BJ (cell line): ENCODE results near the gene MGRN1. TPM values are rescaled to one million over a fixed set of nuclear protein-coding genes. Genes with fewer than 3 reads are reported as not detected.

ENCODE experiments used
- CTCF ChIA-PET: fragments of 350-600 bp; formaldehyde crosslinking; extraction: SDS; loops from one replicate; lab custom pipeline; 2021; ENCODE audit warnings: antibody characterized with exemption, inconsistent platforms; lab: Yijun Ruan, JAX
- POLR2A ChIA-PET: fragments of 300-600 bp; sonication (Branson Sonifier 250); formaldehyde crosslinking; extraction: SDS; loops from one replicate; lab custom pipeline; 2021; ENCODE audit warnings: antibody characterized with exemption; lab: Charles Lee
- DNase-seq: peaks from one replicate; pipeline ENCODE4 v3.0.0-alpha.2; 2011; ENCODE audit warnings: low read depth
- H3K27me3 ChIP-seq: 2 replicates; pipeline ENCODE4 v1.6.0; 2011; ENCODE audit warnings: low read length; ENCODE audit not compliant: control insufficient read depth, insufficient read depth
- H3K36me3 ChIP-seq: 2 replicates; pipeline ENCODE4 v1.5.1; 2011; ENCODE audit warnings: low read length; ENCODE audit not compliant: control insufficient read depth, insufficient read depth
- H3K4me3 ChIP-seq: 2 replicates; pipeline ENCODE4 v1.5.1; 2011; ENCODE audit warnings: low read depth, mild to moderate bottlenecking, control low read depth, low read length
- polyA plus RNA-seq: library from polyadenylated mRNA; depleted of rRNA; stranded (reverse); fragments of >200 nt; gene quantifications from 2 replicates; pipeline ENCODE4 v1.2.3, GENCODE V29; 2011
- TF ChIP-seq, protein P1 (sequence below): IDR thresholded peaks from 2 replicates; pipeline ENCODE4 v1.5.1; 2011; ENCODE audit warnings: low read depth, mild to moderate bottlenecking, control low read depth, inconsistent platforms, low read length, moderate library complexity; ENCODE audit not compliant: insufficient read depth

MGRN1 gene
- polyA plus RNA-seq, 1 experiment: 4.5 TPM

DNA sequence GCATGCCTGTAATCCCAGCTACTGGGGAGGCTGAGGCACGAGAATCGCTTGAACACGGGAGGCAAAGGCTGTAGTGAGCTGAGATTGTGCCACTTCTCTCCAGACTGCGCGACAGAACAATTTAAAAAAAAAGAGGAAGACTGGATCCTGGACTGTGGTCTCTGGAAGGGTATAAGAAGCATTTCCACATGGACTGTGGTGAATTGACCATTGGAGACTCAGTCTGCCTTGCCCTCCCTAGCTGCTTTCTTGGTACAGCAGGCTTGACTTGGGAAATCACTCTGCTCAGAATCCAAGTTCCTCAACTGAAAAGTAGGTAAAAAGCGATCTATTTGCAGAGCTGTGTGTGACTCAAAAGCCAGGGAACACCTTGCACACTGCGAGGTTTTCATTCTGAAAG, 1.0 kb upstream of the MGRN1 start:
- Histone ChIP-seq H3K27me3 (no peaks in the 10 kb centered on the region), H3K36me3 (no peaks in the 10 kb centered on the region), H3K4me3 (no peak overlapping the region)
- TF ChIP-seq, protein P1, sequence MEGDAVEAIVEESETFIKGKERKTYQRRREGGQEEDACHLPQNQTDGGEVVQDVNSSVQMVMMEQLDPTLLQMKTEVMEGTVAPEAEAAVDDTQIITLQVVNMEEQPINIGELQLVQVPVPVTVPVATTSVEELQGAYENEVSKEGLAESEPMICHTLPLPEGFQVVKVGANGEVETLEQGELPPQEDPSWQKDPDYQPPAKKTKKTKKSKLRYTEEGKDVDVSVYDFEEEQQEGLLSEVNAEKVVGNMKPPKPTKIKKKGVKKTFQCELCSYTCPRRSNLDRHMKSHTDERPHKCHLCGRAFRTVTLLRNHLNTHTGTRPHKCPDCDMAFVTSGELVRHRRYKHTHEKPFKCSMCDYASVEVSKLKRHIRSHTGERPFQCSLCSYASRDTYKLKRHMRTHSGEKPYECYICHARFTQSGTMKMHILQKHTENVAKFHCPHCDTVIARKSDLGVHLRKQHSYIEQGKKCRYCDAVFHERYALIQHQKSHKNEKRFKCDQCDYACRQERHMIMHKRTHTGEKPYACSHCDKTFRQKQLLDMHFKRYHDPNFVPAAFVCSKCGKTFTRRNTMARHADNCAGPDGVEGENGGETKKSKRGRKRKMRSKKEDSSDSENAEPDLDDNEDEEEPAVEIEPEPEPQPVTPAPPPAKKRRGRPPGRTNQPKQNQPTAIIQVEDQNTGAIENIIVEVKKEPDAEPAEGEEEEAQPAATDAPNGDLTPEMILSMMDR: no peak
- DNase-seq: no peak
- POLR2A ChIA-PET: no interaction called here
- CTCF ChIA-PET: interaction anchor here (0.8 to 1.9 kb wide), 15 partner anchors 9 to 117 kb away, joined by 3 to 22 read pairs (median 5); partner anchors contain the start of gene UBALD1

DNA sequence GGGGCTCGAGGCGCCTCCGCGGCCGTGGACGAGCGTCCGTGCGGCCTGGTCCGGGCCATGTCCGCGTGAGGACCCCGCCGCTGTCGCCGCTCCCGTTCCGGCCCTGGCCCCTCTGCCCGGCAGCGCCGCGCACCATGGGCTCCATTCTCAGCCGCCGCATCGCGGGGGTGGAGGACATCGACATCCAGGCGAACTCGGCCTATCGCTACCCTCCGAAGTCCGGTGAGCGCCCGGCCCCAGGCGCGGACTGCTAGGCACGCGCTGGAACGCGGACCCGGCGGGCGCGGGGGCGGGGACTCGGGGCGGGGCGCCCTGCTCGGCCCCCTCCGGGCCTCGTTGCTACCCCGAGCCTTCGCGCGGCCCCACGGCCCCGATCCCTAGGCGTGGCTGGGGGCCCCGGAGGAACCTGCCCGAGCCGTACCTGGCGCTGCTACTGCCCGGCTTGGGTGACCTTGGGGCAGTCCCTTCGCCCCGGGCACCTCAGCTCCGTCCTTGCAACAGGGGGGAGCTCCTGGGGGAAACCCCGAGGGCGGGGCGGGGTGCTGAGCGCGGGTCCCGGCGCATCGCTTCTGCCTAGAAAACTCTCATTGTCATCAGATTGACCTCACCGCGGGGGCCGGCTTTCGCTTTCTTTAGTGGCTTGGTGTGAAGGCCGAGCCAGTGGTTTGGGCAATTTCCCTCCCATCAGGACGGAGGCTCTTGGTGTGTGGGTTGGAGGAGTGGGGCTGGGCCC, 367 bp downstream of the MGRN1 start:
- TF ChIP-seq, protein P1: no peak
- Histone ChIP-seq H3K27me3 (no peaks in the 10 kb centered on the region), H3K4me3 (peak overlapping the region; percentile 98), H3K36me3 (no peaks in the 10 kb centered on the region)
- CTCF ChIA-PET: interaction anchor here (0.6 to 1.9 kb wide), 16 partner anchors 8 to 438 kb away, joined by 3 to 22 read pairs (median 4); partner anchors contain the start of gene UBALD1
- no peak for DNase-seq
- POLR2A ChIA-PET: no interaction called here

DNA sequence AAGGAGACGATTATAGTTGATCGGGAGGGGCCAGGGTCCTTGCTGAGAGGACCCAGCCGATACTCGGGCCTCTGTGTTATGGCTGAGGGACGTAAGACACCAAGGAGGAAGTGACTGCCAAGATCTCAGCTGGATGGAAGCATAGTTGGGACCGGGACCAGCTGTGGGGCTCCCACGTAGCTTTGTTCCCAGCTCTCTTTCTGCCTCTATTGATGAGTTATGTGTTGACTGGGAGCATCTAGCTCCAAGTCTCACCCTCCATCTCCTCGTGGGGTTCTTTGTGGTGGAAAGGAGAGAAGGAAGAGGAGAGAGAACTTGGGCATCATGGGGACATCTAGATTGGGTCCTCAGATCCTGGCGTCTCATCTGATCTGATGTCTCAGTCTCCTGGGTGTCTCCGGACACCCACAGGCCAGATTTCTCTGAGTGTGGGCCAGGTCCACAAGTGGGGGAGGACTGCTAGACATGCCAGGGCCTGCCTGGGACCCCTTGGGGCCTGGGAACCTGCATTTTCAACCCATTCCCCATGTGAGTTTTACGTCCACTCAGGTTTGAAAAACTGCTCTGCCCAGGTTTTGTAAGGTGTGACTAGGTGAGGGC, 1.0 kb downstream of the MGRN1 start:
- TF ChIP-seq, protein P1: no peak
- POLR2A ChIA-PET: interaction anchor here (0.5 kb wide), 1 partner anchor 1467 kb away, joined by 7 read pairs; no protein-coding TSS in a partner anchor
- Histone ChIP-seq H3K27me3 (no peaks in the 10 kb centered on the region), H3K36me3 (no peaks in the 10 kb centered on the region), H3K4me3 (peak overlapping the region; percentile 98)
- DNase-seq: no peak
- CTCF ChIA-PET: interaction anchor here (1.6 kb wide), 1 partner anchor 12 kb away, joined by 4 read pairs; no protein-coding TSS in a partner anchor

DNA sequence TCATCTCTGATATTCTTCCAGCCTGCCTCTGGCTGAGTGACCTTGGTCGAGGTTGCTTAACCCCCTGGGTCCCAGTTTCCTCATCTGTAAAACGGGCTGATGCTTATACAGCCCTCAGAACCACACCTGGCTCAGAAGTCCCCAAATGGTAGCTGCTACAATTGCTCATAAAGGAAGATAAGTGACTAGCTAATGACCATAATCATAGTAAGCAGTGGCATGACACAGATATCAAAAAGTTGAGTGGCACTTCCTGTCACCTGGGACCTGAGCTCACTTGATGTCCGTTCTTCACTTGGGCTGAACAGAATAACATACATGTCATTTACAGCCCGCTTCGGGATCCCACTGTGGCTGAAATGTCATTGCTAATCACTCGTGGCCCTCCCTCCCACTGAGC, 1.8 kb downstream of the MGRN1 start:
- POLR2A ChIA-PET: no interaction called here
- H3K36me3 ChIP-seq: no peaks in the 10 kb centered on the region
- H3K4me3 ChIP-seq: peak overlapping the region; percentile 98
- TF ChIP-seq, protein P1: no peak
- CTCF ChIA-PET: interaction anchor here (1.6 kb wide), 1 partner anchor 11 kb away, joined by 4 read pairs; no protein-coding TSS in a partner anchor
- no peak for DNase-seq
- H3K27me3 ChIP-seq: no peaks in the 10 kb centered on the region

DNA sequence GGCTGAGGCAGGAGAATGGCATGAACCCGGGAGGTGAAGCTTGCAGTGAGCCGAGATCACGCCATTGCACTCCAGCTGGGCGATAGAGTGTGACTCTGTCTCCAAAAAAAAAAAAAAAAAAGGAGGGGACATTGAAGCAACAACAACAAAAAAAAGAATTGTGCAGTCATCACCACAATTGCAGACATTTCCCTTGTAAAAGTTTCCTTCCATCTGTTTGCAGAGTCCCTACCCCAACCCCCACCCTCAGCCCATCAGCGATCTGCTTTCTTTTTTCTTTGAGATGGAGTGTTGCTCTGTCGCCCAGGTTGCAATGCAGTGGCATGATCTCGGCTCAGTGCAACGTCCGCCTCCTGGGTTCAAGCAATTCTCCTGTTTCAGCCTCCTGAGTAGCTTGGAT, 3.7 kb downstream of the MGRN1 start:
- H3K27me3 ChIP-seq: no peaks in the 10 kb centered on the region
- CTCF ChIA-PET: no interaction called here
- no peak for DNase-seq
- TF ChIP-seq, protein P1: no peak
- no peak overlapping the region for H3K4me3 ChIP-seq
- H3K36me3 ChIP-seq: no peaks in the 10 kb centered on the region
- POLR2A ChIA-PET: no interaction called here
